Pancreas (tissue), 10 donors: ENCODE data around the gene APOC3. TPM values are rescaled to one million over a fixed set of nuclear protein-coding genes. Genes with fewer than 3 reads are reported as not detected.
"Not testable (repeated sequence)": the region's sequence is repeated elsewhere in the genome, so short reads cannot be mapped to it uniquely, and the experiment has no call there.

Experiments
- ATAC-seq, 4 donors: fragments of 200-7000 bp; cut with Tn5 transposase; one replicate each; pipeline versions ENCODE4 v1.8.0 to v1.9.1; 2020; ENCODE audit warnings: mild to moderate bottlenecking in 4 of 4, moderate library complexity in 4 of 4
- DNase-seq, 6 donors: peaks; one replicate each; pipeline ENCODE4 v3.0.0-alpha.2; 2020
- FAIRE-seq: peaks from 2 replicates; lab custom pipeline; 2012; peaks lifted over from hg19 to GRCh38; lab: Jason Lieb, UNC
- H3K27ac ChIP-seq, 4 donors: fragments of 200-600 bp; sonication (generic); 1 replicate in 3 of 4; 2 replicates in 1 of 4; pipeline versions ENCODE4 v1.5.0 to v1.8.0; 2020
- H3K27me3 ChIP-seq, 4 donors: fragments of 200-600 bp; one replicate each; pipeline ENCODE4 v1.8.0; 2021
- H3K36me3 ChIP-seq, 3 donors: fragments of 200-600 bp; sonication (generic) in 1 of 3; one replicate each; pipeline versions ENCODE4 v1.5.0 to v1.8.0; 2020 to 2021
- H3K4me1 ChIP-seq, 3 donors: fragments of 200-600 bp; one replicate each; pipeline ENCODE4 v1.8.0; 2021
- H3K4me3 ChIP-seq, 4 donors: fragments of 200-600 bp; sonication (generic) in 2 of 4; one replicate each; pipeline versions ENCODE4 v1.5.0 to v1.8.0; 2020 to 2021
- H3K9me3 ChIP-seq, 4 donors: fragments of 200-600 bp; one replicate each; pipeline ENCODE4 v1.8.0; 2021
- CTCF ChIP-seq, 4 donors: fragments of 200-600 bp; sonication (generic) in 3 of 4; IDR thresholded peaks; one replicate each; pipeline versions ENCODE4 v1.5.0 to v1.8.0; 2021; ENCODE audit warnings: antibody characterized with exemption in 4 of 4
- WGBS, 2 donors: extraction: QIAGEN DNeasy Blood & Tissue Kit; methylation state at CpG; one replicate each; pipeline ENCODE4 v1.1.7; 2013; 5-methylcytosine and 5-hydroxymethylcytosine counted together
- intact Hi-C, 3 donors: fragments of 100-400 bp; cut with DNase I; formaldehyde crosslinking; loops; one replicate each; pipeline versions ENCODE4 v1.11.1 to v1.14.2; 2022
- polyA plus RNA-seq, 2 donors: library from polyadenylated mRNA; stranded (reverse); fragments of 200-250 nt; gene quantifications; one replicate each; pipeline ENCODE4 v1.2.3, GENCODE V29; 2013
- total RNA-seq, 6 donors: library from RNA; stranded (reverse); fragmentation: NEBNext Ultra II Directional in 4 of 6; extraction: Animal tissue kit (Norgen Biotek cat#: 25700) in 4 of 6; gene quantifications; one replicate each; pipeline versions ENCODE4 v1.2.1 to v1.2.4, GENCODE V29; 2021 to 2023
- donor health status: healthy with polysubstance abuse.
- donor health status: DM: no; HTN: no; CAD: no; lungs with moderate emphysema.
- donor health status: DM: no; HTN: no; CAD: no.
- donor health status: control.
- donor health status: control.
- donor health status: Bipolar disorder and iron deficiency.
- donor health status: DM: yes; HTN: yes; CAD: no.
- donor health status: DM: no; HTN: no; CAD: no.
- donor health status: DM: no; HTN: no; CAD: no.
- donor health status: DM: yes; HTN: yes; CAD: no.

The APOC3 gene
- total and polyA plus RNA-seq, 8 donors = 2.9 to 3.7 TPM; not detected in 6

- FAIRE-seq = no peak
- intact Hi-C loops = loop anchor here in 1 of 3 donors (5.0 kb wide), 1 partner anchor 42 kb away; the partner anchor contains the start of gene APOA5
- no peaks in the 10 kb centered on the region for H3K27me3 ChIP-seq
- H3K9me3 ChIP-seq = no peaks in the 10 kb centered on the region
- WGBS, 2 donors = 76 to 78% methylated on average over 14 of the region's 14 CpGs
- peak in 1 of 6 donors; percentile 58 for DNase-seq
- no peaks in the 10 kb centered on the region for H3K36me3 ChIP-seq
- peaks cover 0 to 10% (median 6%) of the 10 kb centered on the region in 3 donors for H3K4me1 ChIP-seq
- TF ChIP-seq CTCF (IDR thresholded peaks at IDR 0.05) = no peak
- H3K27ac ChIP-seq = no peak overlapping the region
- peak in 2 of 4 donors; percentile 9 to 17 for ATAC-seq
- no peak overlapping the region for H3K4me3 ChIP-seq
These were observed 4.3 kb downstream of the APOC3 start for GRCh38 chr11:116833816-116834534.

GRCh38 chr11:116834535-116835041 lies 4.9 kb downstream of the APOC3 start:
- not testable (repeated sequence) for DNase-seq, H3K9me3 ChIP-seq, FAIRE-seq, ATAC-seq, H3K27ac ChIP-seq, H3K4me3 ChIP-seq, H3K4me1 ChIP-seq, H3K36me3 ChIP-seq, H3K27me3 ChIP-seq
- WGBS, 2 donors = 82% methylated on average over 13 of the region's 13 CpGs
- intact Hi-C loops = loop anchor here in 1 of 3 donors (5.0 kb wide), 1 partner anchor 42 kb away; the partner anchor contains the start of gene APOA5

- ATAC-seq (peak; percentile 12 to 24 (median 21)), FAIRE-seq (no peak), DNase-seq (peak in 1 of 6 donors; percentile 66)
- peak overlapping the region in 2 of 4 donors; percentile 42 to 46 for H3K27ac ChIP-seq
- H3K9me3 ChIP-seq = no peaks in the 10 kb centered on the region
- 68 to 70% methylated on average over 28 of the region's 28 CpGs for WGBS, 2 donors
- H3K36me3 ChIP-seq = no peaks in the 10 kb centered on the region
- H3K4me3 ChIP-seq = peak overlapping the region in 2 of 4 donors; percentile 9 to 39
- no peaks in the 10 kb centered on the region for H3K27me3 ChIP-seq
- intact Hi-C loops = no loop called here
- no peak for TF ChIP-seq CTCF (IDR thresholded peaks at IDR 0.05)
- peaks cover 0 to 10% (median 6%) of the 10 kb centered on the region in 3 donors for H3K4me1 ChIP-seq
These were observed 5.5 kb downstream of the APOC3 start for GRCh38 chr11:116835042-116835772.

GRCh38 chr11:116835791-116836631 lies 6.3 kb downstream of the APOC3 start:
- intact Hi-C loops = no loop called here

More at GRCh38 chr11:116835791-116836631, 6.3 kb downstream of the APOC3 start:
- peak overlapping the region in 3 of 4 donors; percentile 9 to 39 (median 12) for H3K4me3 ChIP-seq
- ATAC-seq (peak; percentile 80 to 90 (median 88)), FAIRE-seq (no peak), DNase-seq (peak; percentile 75 to 97 (median 86))
- 10 to 11% methylated on average over 57 of the region's 57 CpGs for WGBS, 2 donors
- H3K27me3 ChIP-seq = no peaks in the 10 kb centered on the region
- peak overlapping the region in 2 of 4 donors; percentile 42 to 46 for H3K27ac ChIP-seq
- peaks cover 0 to 10% (median 6%) of the 10 kb centered on the region in 3 donors for H3K4me1 ChIP-seq
- H3K9me3 ChIP-seq = no peaks in the 10 kb centered on the region
- TF ChIP-seq CTCF (IDR thresholded peaks at IDR 0.05) = peak in 3 of 4 donors; percentile 30 to 50 (median 36)
- no peaks in the 10 kb centered on the region for H3K36me3 ChIP-seq
